Measurements from ENCODE around the gene ZNF423.
A peak's percentile ranks its signal among the peaks of the same experiment; 100 is the strongest.
"Not testable (repeated sequence)": the region's sequence is repeated elsewhere in the genome, so short reads cannot be mapped to it uniquely, and the experiment has no call there.

The ZNF423 gene

DNA sequence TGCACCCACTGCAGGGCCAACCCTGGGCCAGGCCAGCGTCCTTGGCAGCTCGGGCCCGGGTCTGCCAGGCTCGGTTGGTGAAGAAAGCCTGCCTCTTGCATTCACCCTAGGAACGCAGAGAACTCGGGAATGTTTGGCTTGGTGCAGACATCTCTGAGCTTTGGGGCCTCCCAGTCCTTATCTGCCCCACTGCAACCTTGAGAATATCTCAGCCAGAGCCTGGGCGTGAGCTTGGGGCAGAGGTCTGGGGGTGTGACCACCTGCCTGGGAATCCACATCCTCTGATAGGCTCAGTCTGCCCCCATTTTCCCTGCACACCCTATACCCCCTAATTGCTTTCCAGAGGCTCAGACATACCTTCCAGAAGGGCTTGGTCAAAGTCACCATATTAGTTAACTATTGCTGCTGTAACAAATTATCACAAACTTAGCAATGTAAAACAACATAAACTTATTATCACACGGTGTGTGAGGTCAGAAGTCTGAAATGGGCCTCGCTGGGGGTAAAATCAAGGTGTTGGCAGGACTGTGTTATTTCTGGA, 30.7 kb upstream of the ZNF423 start:
- H3K27me3 ChIP-seq (ENCODE audit: control insufficient read depth in 1 of 2, insufficient read depth in 2 of 2, low read length in 2 of 2), result no peaks in the 10 kb centered on the region
- peaks cover 0 to 4% of the 10 kb centered on the region in 2 donors for H3K9me3 ChIP-seq (ENCODE audit: control insufficient read depth in 1 of 2, low read length in 2 of 2)
- no peak overlapping the region for H3K27ac ChIP-seq (ENCODE audit: low read depth, low read length)
- peaks cover 12 to 17% of the 10 kb centered on the region in 2 donors for H3K4me1 ChIP-seq (ENCODE audit: control insufficient read depth in 1 of 2, insufficient read depth in 2 of 2, low read length in 2 of 2)
- no peak overlapping the region for H3K4me3 ChIP-seq (ENCODE audit: low read depth in 1 of 2, low read length in 2 of 2)
- no peaks in the 10 kb centered on the region for H3K36me3 ChIP-seq (ENCODE audit: control insufficient read depth in 1 of 2, insufficient read depth in 2 of 2, low read length in 2 of 2)
- no peak overlapping the region for H3K9ac ChIP-seq (ENCODE audit: low read depth in 1 of 2, low read length in 2 of 2)

DNA sequence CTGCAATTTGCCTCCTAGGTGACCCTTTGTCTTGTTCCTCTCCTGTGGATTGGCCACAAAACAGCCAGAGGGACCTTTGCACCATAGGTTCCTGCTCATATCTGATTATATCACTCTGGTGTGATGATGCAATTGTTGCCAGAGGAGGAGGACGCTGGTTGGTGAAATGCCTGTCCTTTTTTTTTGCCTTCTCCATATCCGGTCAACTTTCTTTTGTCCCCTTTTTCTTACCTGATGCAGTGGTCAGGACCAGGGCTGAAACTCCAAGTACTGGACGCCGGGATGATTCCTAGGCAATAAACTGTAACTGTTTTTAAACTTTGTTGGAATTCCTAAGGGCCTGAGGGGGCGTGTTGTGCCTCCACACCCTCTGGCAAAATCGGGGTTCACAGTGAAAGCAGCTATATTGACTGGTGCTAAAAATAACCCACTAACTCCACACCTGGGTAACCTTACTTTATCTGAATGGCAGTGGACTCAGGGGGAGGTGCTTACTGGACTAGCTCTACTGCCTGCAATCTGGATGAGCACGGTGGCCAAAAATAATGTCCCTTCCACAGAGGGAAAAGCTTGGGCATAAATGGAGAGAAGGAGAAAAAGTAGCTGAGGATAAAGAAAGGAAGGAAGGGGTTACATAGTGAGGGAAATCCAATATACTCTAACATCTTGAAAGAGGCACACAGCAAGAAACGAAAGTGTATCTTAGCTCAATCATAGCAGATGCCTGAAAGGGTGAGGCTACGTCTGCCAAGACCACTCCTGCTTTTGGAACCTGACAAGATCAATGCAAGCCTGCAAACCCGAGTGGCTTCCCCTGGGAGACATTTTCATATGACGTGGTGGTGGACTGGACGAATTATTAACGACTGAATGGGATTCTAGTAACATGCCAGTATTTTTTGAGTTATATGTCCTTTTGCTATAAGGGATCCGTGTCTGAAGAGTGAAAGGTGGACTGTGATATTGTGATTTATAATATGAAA, 28.4 kb upstream of the ZNF423 start:
- H3K27ac ChIP-seq (ENCODE audit: low read depth, low read length), result no peak overlapping the region
- H3K4me1 ChIP-seq (ENCODE audit: control insufficient read depth in 1 of 2, insufficient read depth in 2 of 2, low read length in 2 of 2), result peaks cover 12 to 17% of the 10 kb centered on the region in 2 donors
- no peaks in the 10 kb centered on the region for H3K36me3 ChIP-seq (ENCODE audit: control insufficient read depth in 1 of 2, insufficient read depth in 2 of 2, low read length in 2 of 2)
- peak overlapping the region; percentile 11 to 36 for H3K4me3 ChIP-seq (ENCODE audit: low read depth in 1 of 2, low read length in 2 of 2)
- H3K9me3 ChIP-seq (ENCODE audit: control insufficient read depth in 1 of 2, low read length in 2 of 2), result no peaks in the 10 kb centered on the region
- H3K27me3 ChIP-seq (ENCODE audit: control insufficient read depth in 1 of 2, insufficient read depth in 2 of 2, low read length in 2 of 2), result peaks cover 0 to under 1% of the 10 kb centered on the region in 2 donors
- no peak overlapping the region for H3K9ac ChIP-seq (ENCODE audit: low read depth in 1 of 2, low read length in 2 of 2)

DNA sequence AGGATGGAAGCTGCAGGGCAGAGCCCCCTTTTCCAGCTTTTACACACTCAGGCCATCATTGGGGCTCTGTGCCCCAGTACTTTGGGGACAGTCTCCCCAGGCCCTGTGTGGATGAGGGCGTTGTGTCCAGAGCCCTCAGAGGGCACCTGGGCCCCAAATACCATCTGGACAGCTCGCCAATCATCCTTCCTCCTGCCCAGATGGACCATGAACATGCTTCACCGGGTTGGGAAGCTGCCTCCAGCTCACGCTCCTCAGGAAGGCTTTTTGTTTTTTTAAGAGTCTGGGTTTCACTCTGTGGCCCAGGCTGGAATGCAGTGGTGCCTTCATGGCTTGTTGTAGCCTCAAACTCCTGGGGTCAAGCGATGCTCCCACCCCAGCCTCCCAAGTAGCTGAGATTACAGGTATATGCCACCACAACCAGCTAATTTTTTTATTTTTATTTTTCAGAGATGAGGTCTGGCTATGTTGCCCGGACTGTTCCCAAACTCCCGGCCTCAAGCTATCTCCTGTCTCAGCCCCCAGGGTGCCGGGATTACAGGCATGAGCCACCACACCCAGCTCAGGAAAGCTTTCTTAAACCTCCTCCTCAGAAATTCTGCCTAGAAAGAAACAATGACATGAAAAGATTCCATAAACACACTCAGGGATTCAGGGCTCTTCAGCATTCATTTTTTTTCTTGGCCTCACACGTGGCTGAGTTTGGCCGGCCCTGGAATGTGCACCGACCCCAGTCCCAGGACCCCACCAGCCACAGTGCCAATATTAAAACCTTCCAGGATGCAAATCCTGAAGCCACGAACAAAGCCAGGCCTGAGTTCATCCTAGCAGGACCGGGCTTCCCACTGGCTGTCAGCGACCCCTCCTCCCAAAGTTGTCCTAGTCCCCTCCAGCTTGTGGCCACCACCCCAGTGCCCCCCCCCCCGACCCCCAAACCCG, 27.4 kb upstream of the ZNF423 start:
- Histone ChIP-seq H3K4me1 (ENCODE audit: control insufficient read depth in 1 of 2, insufficient read depth in 2 of 2, low read length in 2 of 2) (peaks cover 12 to 17% of the 10 kb centered on the region in 2 donors), H3K9me3 (ENCODE audit: control insufficient read depth in 1 of 2, low read length in 2 of 2) (no peaks in the 10 kb centered on the region), H3K4me3 (ENCODE audit: low read depth in 1 of 2, low read length in 2 of 2) (no peak overlapping the region), H3K27ac (ENCODE audit: low read depth, low read length) (no peak overlapping the region), H3K36me3 (ENCODE audit: control insufficient read depth in 1 of 2, insufficient read depth in 2 of 2, low read length in 2 of 2) (no peaks in the 10 kb centered on the region), H3K9ac (ENCODE audit: low read depth in 1 of 2, low read length in 2 of 2) (no peak overlapping the region), H3K27me3 (ENCODE audit: control insufficient read depth in 1 of 2, insufficient read depth in 2 of 2, low read length in 2 of 2) (peaks cover 0 to 3% of the 10 kb centered on the region in 2 donors)

DNA sequence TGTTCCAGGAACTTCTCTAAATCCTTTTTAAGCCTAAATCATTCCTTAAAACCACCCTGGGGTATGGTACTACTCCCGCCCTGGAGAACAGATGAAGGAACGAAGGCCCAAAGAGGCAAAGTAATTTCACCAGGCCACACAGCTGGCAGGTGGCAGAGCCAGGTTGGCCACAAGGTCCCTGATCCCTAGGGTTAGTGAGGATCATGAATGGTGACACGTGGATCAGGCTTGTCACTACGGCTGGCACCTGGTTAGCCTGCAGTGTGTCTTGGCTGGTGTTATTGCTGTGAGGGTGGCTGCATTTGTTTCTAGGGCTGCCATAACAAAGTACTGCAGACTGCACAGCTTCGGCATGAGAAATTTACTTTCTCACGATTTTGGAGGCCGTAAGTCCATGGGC, 26.0 kb upstream of the ZNF423 start:
- no peak overlapping the region for H3K27ac ChIP-seq (ENCODE audit: low read depth, low read length)

DNA sequence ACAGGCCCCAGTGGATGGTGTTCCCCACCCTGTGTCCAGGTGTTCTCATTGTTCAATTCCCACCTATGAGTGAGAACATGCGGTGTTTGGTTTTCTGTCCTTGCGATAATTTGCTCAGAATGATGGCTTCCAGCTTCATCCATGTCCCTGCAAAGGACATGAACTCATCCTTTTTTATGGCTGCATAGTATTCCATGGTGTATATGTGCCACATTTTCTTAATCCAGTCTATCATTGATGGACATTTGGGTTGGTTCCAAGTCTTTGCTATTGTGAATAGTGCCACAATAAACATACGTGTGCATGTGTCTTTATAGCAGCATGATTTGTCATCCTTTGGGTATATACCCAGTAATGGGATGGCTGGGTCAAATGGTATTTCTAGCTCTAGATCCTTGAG, 22.6 kb upstream of the ZNF423 start:
- not testable (repeated sequence) for H3K36me3 ChIP-seq (ENCODE audit: control insufficient read depth in 1 of 2, insufficient read depth in 2 of 2, low read length in 2 of 2); H3K27ac ChIP-seq (ENCODE audit: low read depth, low read length); H3K9me3 ChIP-seq (ENCODE audit: control insufficient read depth in 1 of 2, low read length in 2 of 2); H3K27me3 ChIP-seq (ENCODE audit: control insufficient read depth in 1 of 2, insufficient read depth in 2 of 2, low read length in 2 of 2); H3K4me3 ChIP-seq (ENCODE audit: low read depth in 1 of 2, low read length in 2 of 2); H3K9ac ChIP-seq (ENCODE audit: low read depth in 1 of 2, low read length in 2 of 2); H3K4me1 ChIP-seq (ENCODE audit: control insufficient read depth in 1 of 2, insufficient read depth in 2 of 2, low read length in 2 of 2)

More for the DNA sequence above, 26.0 kb upstream of the ZNF423 start:
- Histone ChIP-seq H3K9me3 (ENCODE audit: control insufficient read depth in 1 of 2, low read length in 2 of 2) (no peaks in the 10 kb centered on the region), H3K4me3 (ENCODE audit: low read depth in 1 of 2, low read length in 2 of 2) (no peak overlapping the region), H3K36me3 (ENCODE audit: control insufficient read depth in 1 of 2, insufficient read depth in 2 of 2, low read length in 2 of 2) (no peaks in the 10 kb centered on the region), H3K9ac (ENCODE audit: low read depth in 1 of 2, low read length in 2 of 2) (no peak overlapping the region), H3K4me1 (ENCODE audit: control insufficient read depth in 1 of 2, insufficient read depth in 2 of 2, low read length in 2 of 2) (peaks cover 12 to 17% of the 10 kb centered on the region in 2 donors), H3K27me3 (ENCODE audit: control insufficient read depth in 1 of 2, insufficient read depth in 2 of 2, low read length in 2 of 2) (peaks cover 4 to 10% of the 10 kb centered on the region in 2 donors)

DNA sequence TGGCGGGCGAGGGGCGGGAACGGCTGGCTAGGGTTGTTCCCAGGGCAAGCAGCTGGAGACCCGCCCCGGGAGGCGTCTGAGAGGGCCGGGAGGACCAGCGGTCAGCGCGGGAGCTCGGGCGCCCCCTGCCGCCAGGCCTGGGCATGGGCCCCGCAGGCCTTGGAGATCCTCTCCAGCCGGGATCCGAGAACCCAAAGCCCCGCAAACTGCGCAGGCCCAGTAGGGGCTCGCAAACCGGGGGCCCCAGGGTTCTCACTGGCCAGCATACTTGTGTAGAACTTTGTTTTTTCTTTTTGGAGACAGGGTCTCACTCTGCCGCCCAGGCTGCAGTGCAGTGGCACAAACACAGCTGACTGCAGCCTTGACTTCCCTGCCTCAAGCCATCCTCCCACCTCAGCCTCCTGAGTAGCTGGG, 20.8 kb upstream of the ZNF423 start:
- H3K4me1 ChIP-seq (ENCODE audit: control insufficient read depth in 1 of 2, insufficient read depth in 2 of 2, low read length in 2 of 2), result no peaks in the 10 kb centered on the region
- H3K9ac ChIP-seq (ENCODE audit: low read depth in 1 of 2, low read length in 2 of 2), result no peak overlapping the region
- no peaks in the 10 kb centered on the region for H3K36me3 ChIP-seq (ENCODE audit: control insufficient read depth in 1 of 2, insufficient read depth in 2 of 2, low read length in 2 of 2)
- peaks cover 4 to 10% of the 10 kb centered on the region in 2 donors for H3K27me3 ChIP-seq (ENCODE audit: control insufficient read depth in 1 of 2, insufficient read depth in 2 of 2, low read length in 2 of 2)
- no peaks in the 10 kb centered on the region for H3K9me3 ChIP-seq (ENCODE audit: control insufficient read depth in 1 of 2, low read length in 2 of 2)
- no peak overlapping the region for H3K4me3 ChIP-seq (ENCODE audit: low read depth in 1 of 2, low read length in 2 of 2)
- H3K27ac ChIP-seq (ENCODE audit: low read depth, low read length), result no peak overlapping the region

DNA sequence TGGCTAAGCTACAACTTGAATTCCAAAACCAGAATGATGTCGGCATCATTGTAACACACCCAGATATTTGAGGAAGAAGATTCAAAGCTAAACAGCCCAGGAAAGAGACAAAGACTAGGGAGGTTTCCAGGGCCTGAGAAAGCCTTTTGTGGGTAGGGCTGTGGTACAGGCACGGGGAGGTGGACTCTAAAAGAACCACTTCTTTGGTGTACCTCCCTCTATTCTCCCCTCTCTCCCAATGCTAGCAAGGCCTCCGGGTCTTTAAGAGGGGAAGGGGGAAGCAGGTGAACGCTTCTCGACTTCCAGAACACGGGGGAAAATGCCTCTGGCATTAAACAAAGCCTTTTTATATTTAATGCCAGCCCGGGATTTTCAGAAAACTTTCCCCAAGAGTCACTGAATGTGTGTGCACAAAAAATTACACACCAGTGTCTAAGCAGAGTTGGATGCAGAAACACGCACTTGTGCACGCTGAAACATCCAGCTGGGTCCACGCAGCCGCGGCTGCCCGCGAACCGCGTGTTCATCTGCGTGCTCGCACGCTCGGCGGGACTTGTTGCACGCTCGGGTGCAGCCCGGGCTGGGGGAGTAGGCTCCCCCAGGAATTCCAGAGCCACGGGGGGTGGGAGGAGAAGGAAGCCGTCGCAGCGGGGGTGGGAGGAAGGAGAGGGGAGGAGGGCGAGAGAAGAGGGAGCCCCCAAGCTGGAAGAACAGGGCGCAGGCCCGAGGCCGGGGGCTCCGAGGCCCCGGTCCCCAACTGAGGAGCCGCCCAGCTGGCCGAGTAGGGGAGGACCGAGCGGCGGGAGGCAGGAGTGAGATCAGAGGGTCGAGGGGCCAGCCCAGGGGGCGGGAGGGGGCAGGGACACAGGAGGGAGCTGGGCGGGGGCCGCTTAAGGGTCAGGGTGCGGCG, 20.1 kb upstream of the ZNF423 start:
- Histone ChIP-seq H3K36me3 (ENCODE audit: control insufficient read depth in 1 of 2, insufficient read depth in 2 of 2, low read length in 2 of 2) (no peaks in the 10 kb centered on the region), H3K9ac (ENCODE audit: low read depth in 1 of 2, low read length in 2 of 2) (no peak overlapping the region), H3K27me3 (ENCODE audit: control insufficient read depth in 1 of 2, insufficient read depth in 2 of 2, low read length in 2 of 2) (peaks cover 4 to 10% of the 10 kb centered on the region in 2 donors), H3K4me3 (ENCODE audit: low read depth in 1 of 2, low read length in 2 of 2) (no peak overlapping the region), H3K27ac (ENCODE audit: low read depth, low read length) (no peak overlapping the region), H3K4me1 (ENCODE audit: control insufficient read depth in 1 of 2, insufficient read depth in 2 of 2, low read length in 2 of 2) (no peaks in the 10 kb centered on the region), H3K9me3 (ENCODE audit: control insufficient read depth in 1 of 2, low read length in 2 of 2) (no peaks in the 10 kb centered on the region)

DNA sequence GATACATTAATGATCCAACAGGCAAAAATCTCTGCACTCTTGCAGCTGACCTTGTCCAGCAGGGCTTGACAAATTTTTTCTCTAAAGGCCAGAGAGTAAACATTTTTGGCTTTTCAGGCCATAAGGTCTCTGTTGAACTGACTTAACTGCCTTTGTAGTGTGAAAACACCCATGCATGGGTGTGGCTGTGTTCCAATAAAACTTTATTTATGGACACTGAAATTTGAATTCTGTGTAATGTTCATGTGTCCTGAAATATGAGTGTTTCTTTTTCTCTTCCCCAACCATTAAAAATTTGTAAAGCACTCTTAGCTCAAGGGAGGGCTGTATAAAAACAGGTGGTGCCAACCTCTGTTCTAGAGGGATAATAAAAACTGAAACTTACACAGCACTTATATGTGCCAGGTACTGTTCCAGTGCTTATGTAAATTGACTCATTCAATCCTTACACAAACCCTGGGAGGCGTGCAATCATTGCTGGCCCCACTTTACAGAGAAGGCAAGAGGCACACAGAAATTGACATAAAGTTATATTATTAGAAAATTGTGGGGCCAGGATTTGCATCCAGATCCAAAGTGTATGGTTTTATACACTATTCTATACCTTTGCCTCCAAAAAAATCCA, 18.8 kb upstream of the ZNF423 start:
- H3K36me3 ChIP-seq (ENCODE audit: control insufficient read depth in 1 of 2, insufficient read depth in 2 of 2, low read length in 2 of 2), result no peaks in the 10 kb centered on the region

DNA sequence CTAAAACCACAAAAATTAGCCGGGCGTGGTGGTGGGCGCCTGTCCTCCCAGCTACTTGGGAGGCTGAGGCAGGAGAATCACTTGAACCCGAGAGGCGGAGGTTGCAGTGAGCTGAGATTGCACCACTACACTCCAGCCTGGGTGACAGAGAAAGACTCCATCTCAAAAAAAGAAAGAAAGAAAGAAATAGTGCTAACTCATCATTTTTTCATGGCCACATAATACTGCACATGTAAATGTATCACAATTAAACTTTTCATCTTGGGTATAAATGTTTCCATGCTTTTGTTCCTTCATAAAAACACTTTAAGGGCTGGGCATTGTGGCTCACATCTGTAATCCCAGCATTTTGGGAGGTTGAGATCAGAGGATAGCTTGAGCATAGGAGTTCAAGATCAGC, 15.9 kb upstream of the ZNF423 start:
- not testable (repeated sequence) for H3K9me3 ChIP-seq (ENCODE audit: control insufficient read depth in 1 of 2, low read length in 2 of 2); H3K4me3 ChIP-seq (ENCODE audit: low read depth in 1 of 2, low read length in 2 of 2); H3K27ac ChIP-seq (ENCODE audit: low read depth, low read length); H3K4me1 ChIP-seq (ENCODE audit: control insufficient read depth in 1 of 2, insufficient read depth in 2 of 2, low read length in 2 of 2); H3K27me3 ChIP-seq (ENCODE audit: control insufficient read depth in 1 of 2, insufficient read depth in 2 of 2, low read length in 2 of 2); H3K36me3 ChIP-seq (ENCODE audit: control insufficient read depth in 1 of 2, insufficient read depth in 2 of 2, low read length in 2 of 2); H3K9ac ChIP-seq (ENCODE audit: low read depth in 1 of 2, low read length in 2 of 2)

More for the DNA sequence above, 18.8 kb upstream of the ZNF423 start:
- peaks cover 4 to 10% of the 10 kb centered on the region in 2 donors for H3K27me3 ChIP-seq (ENCODE audit: control insufficient read depth in 1 of 2, insufficient read depth in 2 of 2, low read length in 2 of 2)
- no peak overlapping the region for H3K9ac ChIP-seq (ENCODE audit: low read depth in 1 of 2, low read length in 2 of 2)
- H3K4me3 ChIP-seq (ENCODE audit: low read depth in 1 of 2, low read length in 2 of 2), result no peak overlapping the region
- no peaks in the 10 kb centered on the region for H3K4me1 ChIP-seq (ENCODE audit: control insufficient read depth in 1 of 2, insufficient read depth in 2 of 2, low read length in 2 of 2)
- H3K9me3 ChIP-seq (ENCODE audit: control insufficient read depth in 1 of 2, low read length in 2 of 2), result no peaks in the 10 kb centered on the region
- H3K27ac ChIP-seq (ENCODE audit: low read depth, low read length), result no peak overlapping the region
